Measurements from ENCODE around the gene PIK3CG. TPM values are rescaled to one million over a fixed set of nuclear protein-coding genes. Genes with fewer than 3 reads are reported as not detected.

Gene PIK3CG
- total and polyA plus RNA-seq, 2 donors (not counting 1 experiment from before 2014, with no cell fraction given), result 13.3 to 44.8 TPM

GRCh38 chr7:106878748-106879439, 13.8 kb downstream of the PIK3CG start:
- POLR2A ChIA-PET, result no interaction called here
- ATAC-seq (ENCODE audit: low read depth) (no peak), DNase-seq (no peak)
- Histone ChIP-seq H3K4me1 (ENCODE audit: control insufficient read depth in 2 of 2, insufficient read depth in 2 of 2, low read length in 2 of 2) (peaks cover 14 to 20% of the 10 kb centered on the region in 2 donors), H3K36me3 (replicated peaks in 1 of 2; ENCODE audit: control extremely low read depth in 1 of 2, control insufficient read depth in 1 of 2, extremely low read depth in 1 of 2, insufficient read depth in 2 of 2, low read length in 1 of 2) (peaks cover 23 to 90% of the 10 kb centered on the region in 2 experiments), H3K9me3 (ENCODE audit: control extremely low read depth in 1 of 3, control insufficient read depth in 2 of 3, insufficient read depth in 1 of 3, low read length in 2 of 3) (no peaks in the 10 kb centered on the region), H3K27ac (ENCODE audit: low read length in 2 of 2) (no peak overlapping the region), H3K79me2 (ENCODE audit: control insufficient read depth, insufficient read depth, low read length) (peaks cover 60% of the 10 kb centered on the region), H4K20me1 (ENCODE audit: control insufficient read depth, insufficient read depth, low read length, poor library complexity, severe bottlenecking) (peaks cover 37% of the 10 kb centered on the region), H3K9ac (ENCODE audit: low read length) (no peak overlapping the region), H2AFZ (ENCODE audit: insufficient read depth, low read depth, low read length, poor library complexity, severe bottlenecking) (no peak overlapping the region), H3K4me2 (replicated peaks; ENCODE audit: low read depth, low read length, poor library complexity, severe bottlenecking) (no peak overlapping the region), H3K27me3 (replicated peaks in 1 of 4; ENCODE audit: control extremely low read depth in 1 of 4, control insufficient read depth in 3 of 4, insufficient read depth in 4 of 4, low read length in 3 of 4) (no peaks in the 10 kb centered on the region), H3K4me3 (ENCODE audit: control extremely low read depth in 1 of 5, extremely low read depth in 1 of 5, insufficient read depth in 1 of 5, low read depth in 2 of 5, low read length in 4 of 5) (no peak overlapping the region)
- peaks cover 40% of the 10 kb centered on the region for H3K4me1 Mint-ChIP-seq
- WGBS (ENCODE audit: insufficient coverage), result 100% methylated on average over 2 of the region's 4 CpGs
- intact Hi-C loops (cut with micrococcal nuclease), result no loop called here
- no peak overlapping the region for H3K4me3 Mint-ChIP-seq
- CTCF ChIA-PET, result no interaction called here
- H3K9me3 Mint-ChIP-seq (ENCODE audit: insufficient read depth), result peaks cover 2% of the 10 kb centered on the region
- H3K27me3 Mint-ChIP-seq, result no peaks in the 10 kb centered on the region
- H3K27ac Mint-ChIP-seq, result no peak overlapping the region
- no peak for TF ChIP-seq EZH2 (IDR thresholded peaks at IDR 0.05; ENCODE audit: borderline replicate concordance, insufficient read depth, low read depth, low read length, poor library complexity, severe bottlenecking)
- no peak for TF ChIP-seq CTCF (IDR thresholded peaks at IDR 0.05)

- Histone ChIP-seq H3K9me3 (ENCODE audit: control extremely low read depth in 1 of 3, control insufficient read depth in 2 of 3, insufficient read depth in 1 of 3, low read length in 2 of 3) (no peaks in the 10 kb centered on the region), H3K9ac (ENCODE audit: low read length) (no peak overlapping the region), H3K4me2 (replicated peaks; ENCODE audit: low read depth, low read length, poor library complexity, severe bottlenecking) (no peak overlapping the region), H2AFZ (ENCODE audit: insufficient read depth, low read depth, low read length, poor library complexity, severe bottlenecking) (no peak overlapping the region), H3K27me3 (replicated peaks in 1 of 4; ENCODE audit: control extremely low read depth in 1 of 4, control insufficient read depth in 3 of 4, insufficient read depth in 4 of 4, low read length in 3 of 4) (no peaks in the 10 kb centered on the region), H3K79me2 (ENCODE audit: control insufficient read depth, insufficient read depth, low read length) (peaks cover 44% of the 10 kb centered on the region), H3K4me3 (ENCODE audit: control extremely low read depth in 1 of 5, extremely low read depth in 1 of 5, insufficient read depth in 1 of 5, low read depth in 2 of 5, low read length in 4 of 5) (no peak overlapping the region), H3K36me3 (replicated peaks in 1 of 2; ENCODE audit: control extremely low read depth in 1 of 2, control insufficient read depth in 1 of 2, extremely low read depth in 1 of 2, insufficient read depth in 2 of 2, low read length in 1 of 2) (peaks cover 26 to 98% of the 10 kb centered on the region in 2 experiments), H3K4me1 (ENCODE audit: control insufficient read depth in 2 of 2, insufficient read depth in 2 of 2, low read length in 2 of 2) (peaks cover 15 to 20% of the 10 kb centered on the region in 2 donors), H4K20me1 (ENCODE audit: control insufficient read depth, insufficient read depth, low read length, poor library complexity, severe bottlenecking) (peaks cover 32% of the 10 kb centered on the region), H3K27ac (ENCODE audit: low read length in 2 of 2) (no peak overlapping the region)
- ChIA-PET CTCF (interaction anchor here (0.8 to 1.6 kb wide), 2 partner anchors 89 to 265 kb away, joined by 3 to 5 read pairs; no protein-coding TSS in a partner anchor), POLR2A (no interaction called here)
- no peaks in the 10 kb centered on the region for H3K9me3 Mint-ChIP-seq (ENCODE audit: insufficient read depth)
- intact Hi-C loops (cut with micrococcal nuclease), result loop anchor here (2.0 kb wide), 1 partner anchor 13 kb away; no protein-coding TSS in a partner anchor
- no peak overlapping the region for H3K4me3 Mint-ChIP-seq
- no peak for TF ChIP-seq EZH2 (IDR thresholded peaks at IDR 0.05; ENCODE audit: borderline replicate concordance, insufficient read depth, low read depth, low read length, poor library complexity, severe bottlenecking)
- no peak for TF ChIP-seq CTCF (IDR thresholded peaks at IDR 0.05)
- peaks cover 37% of the 10 kb centered on the region for H3K4me1 Mint-ChIP-seq
- WGBS (ENCODE audit: insufficient coverage), result no CpG with 5 or more reads among the region's 3 CpGs
- no peak for DNase-seq
- H3K27ac Mint-ChIP-seq, result no peak overlapping the region
- no peaks in the 10 kb centered on the region for H3K27me3 Mint-ChIP-seq
- ATAC-seq (ENCODE audit: low read depth), result no peak
Observed at GRCh38 chr7:106881984-106882383, 16.9 kb downstream of the PIK3CG start.

All from B cell (primary cell).